ENCODE data around the gene ITCH. TPM values are rescaled to one million over a fixed set of nuclear protein-coding genes. Genes with fewer than 3 reads are reported as not detected.
"Not testable (repeated sequence)": the region's sequence is repeated elsewhere in the genome, so short reads cannot be mapped to it uniquely, and the experiment has no call there.

ITCH gene
- total RNA-seq, 3 donors from 2014 or later, result 56.6 to 72.3 (median 60.6) TPM

GRCh38 chr20:34332262-34332920 is 30.7 kb upstream of the ITCH start:
- TF ChIP-seq POLR2A (IDR thresholded peaks at IDR 0.05) (no peak), POLR2AphosphoS5 (IDR thresholded peaks at IDR 0.05) (no peak)
- Histone ChIP-seq H3K4me3 (no peak overlapping the region), H3K27ac (no peak overlapping the region), H3K4me1 (no peaks in the 10 kb centered on the region), H3K27me3 (no peaks in the 10 kb centered on the region), H3K36me3 (no peaks in the 10 kb centered on the region), H3K9me3 (no peaks in the 10 kb centered on the region)
- DNase-seq (ENCODE audit: low spot score in 2 of 2), result no peak
- intact Hi-C loops (cut with DNase I; ENCODE audit: low total_unique reads), result no loop called here

GRCh38 chr20:34333786-34334185 is 29.3 kb upstream of the ITCH start:
- intact Hi-C loops (cut with DNase I; ENCODE audit: low total_unique reads), result no loop called here
- Histone ChIP-seq H3K36me3 (no peaks in the 10 kb centered on the region), H3K27ac (no peak overlapping the region), H3K27me3 (no peaks in the 10 kb centered on the region), H3K4me3 (no peak overlapping the region), H3K4me1 (no peaks in the 10 kb centered on the region), H3K9me3 (no peaks in the 10 kb centered on the region)
- TF ChIP-seq POLR2A (IDR thresholded peaks at IDR 0.05) (no peak), POLR2AphosphoS5 (IDR thresholded peaks at IDR 0.05) (no peak), CTCF (IDR thresholded peaks at IDR 0.05) (no peak)
- no peak for DNase-seq (ENCODE audit: low spot score in 2 of 2)

- Histone ChIP-seq H3K9me3 (no peaks in the 10 kb centered on the region), H3K4me1 (no peaks in the 10 kb centered on the region), H3K36me3 (no peaks in the 10 kb centered on the region), H3K27me3 (no peaks in the 10 kb centered on the region), H3K27ac (no peak overlapping the region), H3K4me3 (no peak overlapping the region)
- TF ChIP-seq POLR2A (IDR thresholded peaks at IDR 0.05) (no peak), CTCF (IDR thresholded peaks at IDR 0.05) (no peak), POLR2AphosphoS5 (IDR thresholded peaks at IDR 0.05) (no peak)
- DNase-seq (ENCODE audit: low spot score in 2 of 2), result no peak
- intact Hi-C loops (cut with DNase I; ENCODE audit: low total_unique reads), result no loop called here
Observed at GRCh38 chr20:34334654-34335407, 28.2 kb upstream of the ITCH start.

GRCh38 chr20:34337544-34337943 is 25.5 kb upstream of the ITCH start:
- H3K4me3 ChIP-seq, result no peak overlapping the region
- TF ChIP-seq POLR2AphosphoS5 (IDR thresholded peaks at IDR 0.05) (no peak), CTCF (IDR thresholded peaks at IDR 0.05) (no peak), POLR2A (IDR thresholded peaks at IDR 0.05) (no peak)
- no peaks in the 10 kb centered on the region for H3K27me3 ChIP-seq
- no peaks in the 10 kb centered on the region for H3K36me3 ChIP-seq
- intact Hi-C loops (cut with DNase I; ENCODE audit: low total_unique reads), result no loop called here
- no peak for DNase-seq (ENCODE audit: low spot score in 2 of 2)
- H3K9me3 ChIP-seq, result no peaks in the 10 kb centered on the region
- no peaks in the 10 kb centered on the region for H3K4me1 ChIP-seq
- H3K27ac ChIP-seq, result no peak overlapping the region

- intact Hi-C loops (cut with DNase I; ENCODE audit: low total_unique reads), result no loop called here
- Histone ChIP-seq H3K27me3 (no peaks in the 10 kb centered on the region), H3K4me3 (no peak overlapping the region), H3K27ac (no peak overlapping the region), H3K9me3 (no peaks in the 10 kb centered on the region), H3K36me3 (no peaks in the 10 kb centered on the region), H3K4me1 (no peaks in the 10 kb centered on the region)
- no peak for TF ChIP-seq CTCF (IDR thresholded peaks at IDR 0.05)
- no peak for TF ChIP-seq POLR2A (IDR thresholded peaks at IDR 0.05)
- TF ChIP-seq POLR2AphosphoS5 (IDR thresholded peaks at IDR 0.05), result no peak
- DNase-seq (ENCODE audit: low spot score in 2 of 2), result no peak
Observed at GRCh38 chr20:34337982-34338726, 24.9 kb upstream of the ITCH start.

- DNase-seq (ENCODE audit: low spot score in 2 of 2); H3K27ac ChIP-seq; intact Hi-C loops (cut with DNase I; ENCODE audit: low total_unique reads): not testable (repeated sequence)
Observed at GRCh38 chr20:34340726-34341125, 22.3 kb upstream of the ITCH start.

GRCh38 chr20:34341199-34341598 is 21.9 kb upstream of the ITCH start:
- DNase-seq (ENCODE audit: low spot score in 2 of 2); H3K4me1 ChIP-seq; intact Hi-C loops (cut with DNase I; ENCODE audit: low total_unique reads); H3K27me3 ChIP-seq; H3K9me3 ChIP-seq; H3K27ac ChIP-seq; H3K4me3 ChIP-seq; H3K36me3 ChIP-seq: not testable (repeated sequence)

More at GRCh38 chr20:34340726-34341125, 22.3 kb upstream of the ITCH start:
- not testable (repeated sequence) for H3K4me1 ChIP-seq, H3K4me3 ChIP-seq, H3K36me3 ChIP-seq, H3K27me3 ChIP-seq, H3K9me3 ChIP-seq
